Measurements from ENCODE around the gene RUNX2. TPM values are rescaled to one million over a fixed set of nuclear protein-coding genes. Genes with fewer than 3 reads are reported as not detected.

The RUNX2 gene
- total and polyA plus RNA-seq, 9 of the 15 experiments (the other 6 are each of a cell fraction or from before 2014, with no cell fraction given), result 0.29 to 1.00 (median 0.43) TPM

- TF ChIP-seq FOXA1 (IDR thresholded peaks at IDR 0.05; ENCODE audit: borderline replicate concordance) (peak; percentile 41; the same call in 1 of the 2 replicates), FOSL1 (tag; conservative IDR thresholded peaks at IDR 0.05) (peak; percentile 99), ZNF766 (CRISPR knock-in tag; conservative IDR thresholded peaks at IDR 0.05) (peak; percentile 74), FOXJ2 (tag; IDR thresholded peaks at IDR 0.05) (peak; percentile 97), SNIP1 (IDR thresholded peaks at IDR 0.05; ENCODE audit: low read depth) (no peak), NR1H2 (CRISPR knock-in tag; IDR thresholded peaks at IDR 0.05) (no peak), JUN (IDR thresholded peaks at IDR 0.05; ENCODE audit: borderline replicate concordance, low read depth, low read length) (peak; percentile 99), JUN (CRISPR knock-in tag; IDR thresholded peaks at IDR 0.05; ENCODE audit: borderline replicate concordance) (peak; percentile 96), TCF3 (CRISPR knock-in tag; IDR thresholded peaks at IDR 0.05) (peak; percentile 43; the same call in 1 of the 2 replicates), PTRF (tag; IDR thresholded peaks at IDR 0.05) (peak; percentile 55; the same call in 1 of the 2 replicates), GATAD2A (IDR thresholded peaks at IDR 0.05) (no peak), FOXA3 (CRISPR knock-in tag; conservative IDR thresholded peaks at IDR 0.05 in 1 of 2, IDR thresholded peaks at IDR 0.05 in 1 of 2) (peak; percentile 96 to 98), ZNF232 (CRISPR knock-in tag; IDR thresholded peaks at IDR 0.05) (no peak), DPF2 (IDR thresholded peaks at IDR 0.05) (peak; percentile 99), USF1 (CRISPR knock-in tag; IDR thresholded peaks at IDR 0.05) (no peak), MTA3 (IDR thresholded peaks at IDR 0.05; ENCODE audit: borderline replicate concordance) (peak; percentile 85), ZFP1 (CRISPR knock-in tag; IDR thresholded peaks at IDR 0.05) (no peak), ZNF318 (IDR thresholded peaks at IDR 0.05; ENCODE audit: borderline replicate concordance in 1 of 2, low read depth in 1 of 2) (peak in 1 of 2 experiments; percentile 88; a peak in 2 of 4 replicates), ARNT (IDR thresholded peaks at IDR 0.05) (peak; percentile 82 to 94; a peak in 3 of 4 replicates), U2AF1 (optimal IDR thresholded peaks at IDR 0.05; ENCODE audit: low read depth, low read length) (no peak)
Measured at GRCh38 chr6:45445749-45446549, 117.8 kb downstream of the RUNX2 start (continued).

All from K562 (cell line).